H1 (cell line): ENCODE results near the gene FBXW2. TPM values are rescaled to one million over a fixed set of nuclear protein-coding genes. Genes with fewer than 3 reads are reported as not detected.

ENCODE experiments used
- BCL11A ChIP-seq, 2 experiments: IDR thresholded peaks; one replicate each; pipeline ENCODE4 v1.6.1; 2011; ENCODE audit warnings: low read depth in 2 of 2, low read length in 2 of 2, mild to moderate bottlenecking in 2 of 2
- EZH2 ChIP-seq: fragments of 200-600 bp; sonication (generic); IDR thresholded peaks from 2 replicates; pipeline ENCODE4 v1.7.1; 2012; ENCODE audit warnings: low read depth, mild to moderate bottlenecking, moderate library complexity, low read length, inconsistent platforms; ENCODE audit not compliant: severe bottlenecking
- FOSL1 ChIP-seq: IDR thresholded peaks from 2 replicates; pipeline ENCODE4 v1.6.1; 2011; ENCODE audit warnings: mild to moderate bottlenecking, low read depth, low read length, moderate library complexity; ENCODE audit not compliant: insufficient read depth
- SP2 ChIP-seq: IDR thresholded peaks from 2 replicates; pipeline ENCODE4 v1.6.1; 2012; ENCODE audit warnings: mild to moderate bottlenecking, low read length, inconsistent platforms
- TBP ChIP-seq: IDR thresholded peaks from 2 replicates; pipeline ENCODE4 v1.6.1; 2011; ENCODE audit warnings: low read depth, low read length, improper control_type of control experiment
- polyA plus RNA-seq, 7 experiments: library from polyadenylated mRNA; depleted of rRNA in 3 of 7; stranded (reverse) in 5 of 7; unstranded in 2 of 7; fragments of >200 nt in 5 of 7; fragments of 200-250 nt in 2 of 7; gene quantifications; 1 replicate in 5 of 7; 2 replicates in 1 of 7; 4 replicates in 1 of 7; pipeline versions ENCODE4 v1.2.1 to v1.2.3, GENCODE V29; 2011 to 2013; ENCODE audit warnings: missing spikeins in 2 of 7, mixed read lengths in 2 of 7
- total RNA-seq: library from RNA; stranded (reverse); fragmentation: NEBNext Ultra II Directional; extraction: Animal tissue kit (Norgen Biotek cat#: 25700); gene quantifications from 2 replicates; pipeline ENCODE4 v1.2.1, GENCODE V29; 2021
- TF ChIP-seq, protein P1 (sequence below): IDR thresholded peaks from 2 replicates; pipeline ENCODE4 v1.6.1; 2012; ENCODE audit warnings: inconsistent platforms

Gene FBXW2
- total and polyA plus RNA-seq, 2 of the 8 experiments (the other 6 are each of a cell fraction or from before 2014, with no cell fraction given): 19.2 to 65.3 TPM

DNA sequence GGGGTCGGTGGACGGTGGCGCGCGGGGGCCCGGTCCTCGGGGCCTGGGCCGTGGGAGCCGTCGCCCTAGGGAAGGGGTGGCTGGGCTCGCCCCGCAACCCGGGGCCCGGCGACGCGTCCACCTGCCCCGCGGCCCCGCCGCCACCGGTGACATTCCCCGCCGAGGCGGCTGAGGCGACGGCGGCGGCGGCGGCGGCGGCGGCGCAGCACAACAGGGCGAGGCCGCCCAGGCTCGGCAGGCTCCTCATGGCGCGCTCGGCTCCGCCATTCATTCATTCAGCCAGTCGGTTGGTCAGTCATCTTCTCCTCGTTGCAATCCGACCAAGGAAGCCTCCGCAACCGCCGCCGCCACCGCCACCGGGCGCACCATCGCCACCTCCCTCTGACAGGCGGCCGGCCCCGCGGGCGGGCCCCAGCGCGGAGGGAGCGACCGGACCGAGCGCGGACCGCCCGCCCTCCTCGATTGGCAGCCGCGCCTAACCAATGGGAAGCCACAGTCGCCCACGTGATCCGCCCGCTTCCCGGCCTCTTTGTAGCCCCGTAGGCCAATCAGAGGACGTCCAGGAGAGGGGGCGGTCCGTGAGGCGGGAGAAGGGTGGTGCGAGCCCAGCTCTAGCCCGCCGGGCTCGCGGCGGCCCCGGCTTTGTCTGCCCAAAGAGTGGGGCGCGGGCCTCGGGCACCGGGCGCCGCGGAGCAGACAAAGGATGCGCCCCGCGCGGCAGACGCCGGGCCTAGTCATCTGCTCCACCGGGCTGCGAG is 78.9 kb downstream of the FBXW2 start, which contains the start of gene MEGF9 (continued):
- TF ChIP-seq SP2: peak; percentile 60
- no peak for TF ChIP-seq BCL11A (IDR thresholded peaks at IDR 0.05; ENCODE audit: low read depth in 2 of 2, low read length in 2 of 2)
- TF ChIP-seq EZH2: no peak
- TF ChIP-seq TBP: peak; percentile 73
- TF ChIP-seq, protein P1, sequence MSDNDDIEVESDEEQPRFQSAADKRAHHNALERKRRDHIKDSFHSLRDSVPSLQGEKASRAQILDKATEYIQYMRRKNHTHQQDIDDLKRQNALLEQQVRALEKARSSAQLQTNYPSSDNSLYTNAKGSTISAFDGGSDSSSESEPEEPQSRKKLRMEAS: peak; percentile 12; the same call in 1 of the 2 replicates
- TF ChIP-seq FOSL1: no peak
